Natural killer cell (primary cell): ENCODE data around the gene GRHL1. TPM values are rescaled to one million over a fixed set of nuclear protein-coding genes. Genes with fewer than 3 reads are reported as not detected.

Source experiments
- ATAC-seq, 3 donors: fragments of 150-1000 bp in 2 of 3; fragments of 200-7000 bp in 1 of 3; cut with Tn5 transposase; 1 replicate in 1 of 3; 2 replicates in 2 of 3; pipeline ENCODE4 v1.10.0; 2021; ENCODE audit warnings: mild to moderate bottlenecking in 2 of 3, moderate library complexity in 2 of 3
- DNase-seq, 2 donors: peaks; one replicate each; pipeline versions ENCODE4 v3.0.0 to v3.0.0-alpha.2; 2013 to 2021; ENCODE audit warnings: mixed read lengths in 1 of 2
- H3K27ac ChIP-seq: one replicate; pipeline ENCODE4 v1.5.1; 2013; ENCODE audit warnings: mild to moderate bottlenecking, low read length
- H3K27me3 ChIP-seq: one replicate; pipeline ENCODE4 v1.6.1; 2013; ENCODE audit warnings: low read length; ENCODE audit not compliant: control insufficient read depth, insufficient read depth
- H3K36me3 ChIP-seq: one replicate; pipeline ENCODE4 v1.6.1; 2013; ENCODE audit warnings: low read length; ENCODE audit not compliant: control insufficient read depth, insufficient read depth
- H3K4me1 ChIP-seq: one replicate; pipeline ENCODE4 v1.6.1; 2013; ENCODE audit warnings: low read length; ENCODE audit not compliant: control insufficient read depth, insufficient read depth
- H3K4me3 ChIP-seq: one replicate; pipeline ENCODE4 v1.5.1; 2013; ENCODE audit warnings: low read length
- H3K9me3 ChIP-seq: one replicate; pipeline ENCODE4 v1.6.1; 2013; ENCODE audit warnings: low read length; ENCODE audit not compliant: control insufficient read depth, insufficient read depth
- H3K27ac Mint-ChIP-seq, 2 donors: one replicate each; pipeline ENCODE4 v1.8.0; 2022; ENCODE audit warnings: mild to moderate bottlenecking in 2 of 2, mixed read lengths in 2 of 2, moderate library complexity in 1 of 2
- H3K27me3 Mint-ChIP-seq, 2 donors: one replicate each; pipeline ENCODE4 v1.8.0; 2022; ENCODE audit warnings: low read depth in 2 of 2, mixed read lengths in 2 of 2
- H3K36me3 Mint-ChIP-seq: one replicate; pipeline ENCODE4 v1.8.0; 2022; ENCODE audit warnings: mixed read lengths
- H3K4me1 Mint-ChIP-seq, 2 donors: one replicate each; pipeline ENCODE4 v1.8.0; 2022; ENCODE audit warnings: mixed read lengths in 2 of 2
- H3K4me3 Mint-ChIP-seq: one replicate; pipeline ENCODE4 v1.8.0; 2022; ENCODE audit warnings: mild to moderate bottlenecking, moderate library complexity, mixed read lengths
- H3K9me3 Mint-ChIP-seq, 2 donors: one replicate each; pipeline ENCODE4 v1.8.0; 2022; ENCODE audit warnings: mixed read lengths in 2 of 2
- CTCF ChIP-seq: fragments of 200-600 bp; IDR thresholded peaks from one replicate; pipeline ENCODE4 v1.8.0; 2022; ENCODE audit warnings: antibody characterized with exemption
- WGBS: methylation state at CpG from one replicate; pipeline ENCODE4 v1.1.7; 2013; ENCODE audit warnings: missing lambda C conversion rate; ENCODE audit not compliant: insufficient coverage; 5-methylcytosine and 5-hydroxymethylcytosine counted together
- intact Hi-C: fragments of 100-400 bp; cut with micrococcal nuclease; formaldehyde crosslinking; loops from one replicate; pipeline ENCODE4 v1.14.2; 2022
- total RNA-seq, 4 donors: library from RNA; stranded (reverse); fragments of 120-200 nt in 1 of 4; gene quantifications; one replicate each; pipeline versions ENCODE4 v1.2.3 to v1.2.4, GENCODE V29; 2013 to 2022

The GRHL1 gene
- total RNA-seq, 3 donors from 2014 or later (not counting 1 experiment from before 2014, with no cell fraction given): 1.6 to 3.6 (median 3.2) TPM

- intact Hi-C loops: no loop called here
- H3K36me3 Mint-ChIP-seq: no peaks in the 10 kb centered on the region
- WGBS: 73% methylated on average over 22 of the region's 22 CpGs
Measured at GRCh38 chr2:10007921-10008808, 56.7 kb downstream of the GRHL1 start.

DNA sequence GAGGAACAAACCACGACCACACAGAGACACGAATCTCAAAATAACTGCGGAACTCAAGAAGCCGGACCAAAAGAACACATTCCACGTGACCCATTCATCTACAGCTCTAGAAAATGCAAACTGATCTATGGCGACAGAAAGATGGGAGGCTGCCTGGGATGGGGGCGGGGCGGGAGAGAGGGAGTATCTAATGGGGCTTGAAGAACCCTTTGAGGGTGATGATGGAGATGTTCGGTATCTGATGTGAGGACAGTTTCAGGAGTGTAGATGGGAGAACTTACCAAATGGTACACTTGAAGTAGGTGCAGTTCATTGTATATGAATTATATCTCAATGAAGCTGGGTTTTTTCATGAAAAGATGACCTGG lies 57.3 kb downstream of the GRHL1 start:
- ATAC-seq: no peak
- Histone ChIP-seq H3K27me3 (peaks cover 7% of the 10 kb centered on the region), H3K36me3 (no peaks in the 10 kb centered on the region), H3K4me3 (no peak overlapping the region), H3K4me1 (peaks cover 5% of the 10 kb centered on the region), H3K9me3 (no peaks in the 10 kb centered on the region), H3K27ac (no peak overlapping the region)
- Mint-ChIP-seq H3K9me3 (no peaks in the 10 kb centered on the region), H3K4me1 (peaks cover 0 to 12% of the 10 kb centered on the region in 2 donors), H3K36me3 (no peaks in the 10 kb centered on the region), H3K27ac (no peak overlapping the region), H3K4me3 (no peak overlapping the region), H3K27me3 (peaks cover 0 to 5% of the 10 kb centered on the region in 2 donors)
- intact Hi-C loops: no loop called here
- DNase-seq: no peak
- WGBS: 83% methylated on average over 9 of the region's 9 CpGs
- no peak for TF ChIP-seq CTCF

More at GRCh38 chr2:10007921-10008808, 56.7 kb downstream of the GRHL1 start:
- Mint-ChIP-seq H3K4me1 (peaks cover 0 to 12% of the 10 kb centered on the region in 2 donors), H3K4me3 (no peak overlapping the region), H3K27me3 (peaks cover 0 to 5% of the 10 kb centered on the region in 2 donors), H3K9me3 (no peaks in the 10 kb centered on the region), H3K27ac (no peak overlapping the region)
- no peaks in the 10 kb centered on the region for H3K9me3 ChIP-seq
- ATAC-seq (no peak), DNase-seq (no peak)
- H3K4me3 ChIP-seq: no peak overlapping the region
- H3K27me3 ChIP-seq: peaks cover 7% of the 10 kb centered on the region
- TF ChIP-seq CTCF: no peak
- H3K4me1 ChIP-seq: peaks cover 5% of the 10 kb centered on the region
- H3K27ac ChIP-seq: no peak overlapping the region
- H3K36me3 ChIP-seq: no peaks in the 10 kb centered on the region

DNA sequence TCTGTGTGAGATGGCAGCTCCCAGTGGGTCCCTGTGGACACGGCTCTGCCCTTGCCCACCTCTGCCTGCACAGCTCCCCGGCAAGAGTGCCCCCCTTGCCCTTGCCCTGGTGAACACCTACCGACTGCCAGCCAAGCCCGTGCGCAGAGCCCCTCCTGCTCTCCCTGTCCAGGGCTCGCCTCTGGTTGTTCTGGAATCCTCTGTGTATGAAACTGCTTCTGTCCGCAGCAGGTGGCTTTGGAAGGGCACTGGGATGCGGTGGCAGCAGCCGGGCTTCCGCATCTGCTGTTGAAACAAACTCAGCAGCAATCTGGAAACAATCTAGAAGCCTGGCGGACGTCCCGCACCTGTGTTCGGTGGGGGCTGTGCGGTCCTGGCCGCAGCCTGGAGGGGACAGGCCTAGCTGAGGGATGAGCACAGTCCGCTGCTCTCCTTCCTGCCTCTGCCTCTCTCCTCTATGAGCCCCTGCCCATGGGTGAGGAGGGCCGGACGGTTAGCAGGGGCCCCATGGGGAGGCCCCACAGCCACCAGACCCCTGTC lies 57.8 kb downstream of the GRHL1 start:
- Mint-ChIP-seq H3K9me3 (no peaks in the 10 kb centered on the region), H3K4me1 (peaks cover 0 to 12% of the 10 kb centered on the region in 2 donors), H3K27me3 (peaks cover 0 to 5% of the 10 kb centered on the region in 2 donors), H3K27ac (no peak overlapping the region), H3K4me3 (no peak overlapping the region), H3K36me3 (no peaks in the 10 kb centered on the region)
- H3K4me3 ChIP-seq: no peak overlapping the region
- peaks cover 5% of the 10 kb centered on the region for H3K4me1 ChIP-seq
- H3K9me3 ChIP-seq: no peaks in the 10 kb centered on the region
- DNase-seq (no peak), ATAC-seq (no peak)
- peaks cover 7% of the 10 kb centered on the region for H3K27me3 ChIP-seq
- no peaks in the 10 kb centered on the region for H3K36me3 ChIP-seq
- no peak for TF ChIP-seq CTCF
- no peak overlapping the region for H3K27ac ChIP-seq
- 90% methylated on average over 19 of the region's 19 CpGs for WGBS
- intact Hi-C loops: no loop called here
